ENCODE data around the gene SLC15A1. TPM values are rescaled to one million over a fixed set of nuclear protein-coding genes. Genes with fewer than 3 reads are reported as not detected.

Gene SLC15A1
- polyA plus RNA-seq, 1 donor (not counting 4 experiments of a cell fraction or from before 2014, with no cell fraction given): 0.10 TPM

DNA sequence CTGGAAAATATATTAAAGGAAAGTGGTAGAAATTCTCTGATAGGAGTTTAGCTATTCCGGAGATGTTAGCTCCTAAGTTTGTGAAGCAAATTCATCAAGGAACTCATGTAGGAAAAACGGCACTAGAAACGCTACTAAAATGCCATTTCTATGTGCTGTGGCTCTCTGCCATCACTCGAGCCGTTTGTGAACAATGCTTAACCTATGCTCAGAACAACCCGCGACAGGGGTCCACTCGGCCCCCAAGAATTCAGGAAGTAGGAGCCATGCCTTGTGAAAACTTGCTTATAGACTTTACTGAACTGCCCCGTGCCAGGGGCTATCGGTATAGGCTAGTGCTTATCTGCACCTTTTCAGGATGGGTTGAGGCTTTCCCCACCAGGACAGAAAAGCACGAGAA lies 14.2 kb upstream of the SLC15A1 start:
- dilution Hi-C loops (cut with MboI; ENCODE audit: extremely low pct_ligation_motif_present, low sequenced_read_pairs): no loop called here
- DNase-seq (ENCODE audit: low read depth, low spot score): no peak
- H3K4me1 ChIP-seq (ENCODE audit: control insufficient read depth, extremely low read depth, insufficient read depth, low read length): no peaks in the 10 kb centered on the region
- no peaks in the 10 kb centered on the region for H3K36me3 ChIP-seq (ENCODE audit: control insufficient read depth in 2 of 2, extremely low read depth in 1 of 2, insufficient read depth in 2 of 2, low read length in 2 of 2)
- no peaks in the 10 kb centered on the region for H4K20me1 ChIP-seq (ENCODE audit: control insufficient read depth, extremely low read depth, insufficient read depth, low read length)
- FAIRE-seq: no peak
- no peak for TF ChIP-seq EZH2 (IDR thresholded peaks at IDR 0.05; ENCODE audit: low read length)
- TF ChIP-seq, protein P1, sequence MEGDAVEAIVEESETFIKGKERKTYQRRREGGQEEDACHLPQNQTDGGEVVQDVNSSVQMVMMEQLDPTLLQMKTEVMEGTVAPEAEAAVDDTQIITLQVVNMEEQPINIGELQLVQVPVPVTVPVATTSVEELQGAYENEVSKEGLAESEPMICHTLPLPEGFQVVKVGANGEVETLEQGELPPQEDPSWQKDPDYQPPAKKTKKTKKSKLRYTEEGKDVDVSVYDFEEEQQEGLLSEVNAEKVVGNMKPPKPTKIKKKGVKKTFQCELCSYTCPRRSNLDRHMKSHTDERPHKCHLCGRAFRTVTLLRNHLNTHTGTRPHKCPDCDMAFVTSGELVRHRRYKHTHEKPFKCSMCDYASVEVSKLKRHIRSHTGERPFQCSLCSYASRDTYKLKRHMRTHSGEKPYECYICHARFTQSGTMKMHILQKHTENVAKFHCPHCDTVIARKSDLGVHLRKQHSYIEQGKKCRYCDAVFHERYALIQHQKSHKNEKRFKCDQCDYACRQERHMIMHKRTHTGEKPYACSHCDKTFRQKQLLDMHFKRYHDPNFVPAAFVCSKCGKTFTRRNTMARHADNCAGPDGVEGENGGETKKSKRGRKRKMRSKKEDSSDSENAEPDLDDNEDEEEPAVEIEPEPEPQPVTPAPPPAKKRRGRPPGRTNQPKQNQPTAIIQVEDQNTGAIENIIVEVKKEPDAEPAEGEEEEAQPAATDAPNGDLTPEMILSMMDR (optimal IDR thresholded peaks at IDR 0.05 in 1 of 3, IDR thresholded peaks at IDR 0.05 in 1 of 3, conservative IDR thresholded peaks at IDR 0.05 in 1 of 3; ENCODE audit: extremely low read depth in 1 of 3, insufficient read depth in 2 of 3, low read length in 3 of 3): no peak
- H3K9me1 ChIP-seq (ENCODE audit: control insufficient read depth, extremely low read depth, insufficient read depth, low read length): no peaks in the 10 kb centered on the region
- H3K27me3 ChIP-seq (ENCODE audit: control insufficient read depth, extremely low read depth, insufficient read depth, low read length): no peaks in the 10 kb centered on the region
- H3K79me2 ChIP-seq (ENCODE audit: control insufficient read depth, insufficient read depth, low read length): no peaks in the 10 kb centered on the region
- no peak overlapping the region for H3K27ac ChIP-seq (ENCODE audit: control insufficient read depth, insufficient read depth, low read length)
- H3K9me3 ChIP-seq (ENCODE audit: control insufficient read depth, low read depth, low read length): no peaks in the 10 kb centered on the region
- H2AFZ ChIP-seq (ENCODE audit: control insufficient read depth, low read length): no peak overlapping the region
- no peak overlapping the region for H3K4me2 ChIP-seq (ENCODE audit: control insufficient read depth, extremely low read depth, insufficient read depth, low read depth, low read length)
- no peak overlapping the region for H3K4me3 ChIP-seq (ENCODE audit: control insufficient read depth in 2 of 3, extremely low read depth in 1 of 3, insufficient read depth in 2 of 3, low read depth in 1 of 3, low read length in 3 of 3)
- no peak overlapping the region for H3K9ac ChIP-seq (ENCODE audit: control insufficient read depth, extremely low read depth, insufficient read depth, low read length)

DNA sequence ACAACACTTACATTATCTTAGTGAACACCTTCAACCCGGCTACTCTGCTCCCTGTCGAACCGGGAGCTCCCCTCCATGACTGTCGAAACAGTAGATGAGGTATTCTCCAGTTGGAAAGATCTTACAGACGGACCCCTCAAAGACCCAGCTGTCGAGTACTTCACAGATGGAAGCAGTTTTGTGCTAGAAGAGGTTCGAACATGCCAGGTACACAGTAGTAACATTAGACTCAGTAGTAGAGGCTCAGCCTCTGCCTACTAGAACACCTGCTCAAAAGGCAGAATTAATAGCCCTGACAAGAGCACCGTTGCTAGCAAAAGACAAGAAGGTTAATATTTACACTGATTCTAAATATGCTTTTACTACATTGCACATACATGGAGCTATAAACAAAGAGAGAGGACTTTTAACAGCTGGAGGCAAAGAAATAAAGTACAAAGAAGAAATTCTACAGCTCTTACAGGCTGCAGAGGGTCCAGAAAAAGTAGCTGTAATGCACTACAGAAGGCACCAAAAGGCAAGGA lies 13.6 kb upstream of the SLC15A1 start:
- Histone ChIP-seq H3K4me1 (ENCODE audit: control insufficient read depth, extremely low read depth, insufficient read depth, low read length) (peaks cover 2% of the 10 kb centered on the region), H3K4me3 (ENCODE audit: control insufficient read depth in 2 of 3, extremely low read depth in 1 of 3, insufficient read depth in 2 of 3, low read depth in 1 of 3, low read length in 3 of 3) (no peak overlapping the region), H4K20me1 (ENCODE audit: control insufficient read depth, extremely low read depth, insufficient read depth, low read length) (no peaks in the 10 kb centered on the region), H3K27ac (ENCODE audit: control insufficient read depth, insufficient read depth, low read length) (no peak overlapping the region), H3K27me3 (ENCODE audit: control insufficient read depth, extremely low read depth, insufficient read depth, low read length) (no peaks in the 10 kb centered on the region), H3K4me2 (ENCODE audit: control insufficient read depth, extremely low read depth, insufficient read depth, low read depth, low read length) (no peak overlapping the region), H3K9ac (ENCODE audit: control insufficient read depth, extremely low read depth, insufficient read depth, low read length) (no peak overlapping the region), H3K9me3 (ENCODE audit: control insufficient read depth, low read depth, low read length) (no peaks in the 10 kb centered on the region), H3K79me2 (ENCODE audit: control insufficient read depth, insufficient read depth, low read length) (no peaks in the 10 kb centered on the region), H3K36me3 (ENCODE audit: control insufficient read depth in 2 of 2, extremely low read depth in 1 of 2, insufficient read depth in 2 of 2, low read length in 2 of 2) (no peaks in the 10 kb centered on the region), H3K9me1 (ENCODE audit: control insufficient read depth, extremely low read depth, insufficient read depth, low read length) (no peaks in the 10 kb centered on the region), H2AFZ (ENCODE audit: control insufficient read depth, low read length) (no peak overlapping the region)
- no peak for DNase-seq (ENCODE audit: low read depth, low spot score)
- FAIRE-seq: no peak
- dilution Hi-C loops (cut with MboI; ENCODE audit: extremely low pct_ligation_motif_present, low sequenced_read_pairs): no loop called here
- no peak for TF ChIP-seq EZH2 (IDR thresholded peaks at IDR 0.05; ENCODE audit: low read length)
- TF ChIP-seq, protein P1 (optimal IDR thresholded peaks at IDR 0.05 in 1 of 3, IDR thresholded peaks at IDR 0.05 in 1 of 3, conservative IDR thresholded peaks at IDR 0.05 in 1 of 3; ENCODE audit: extremely low read depth in 1 of 3, insufficient read depth in 2 of 3, low read length in 3 of 3): no peak

Measured in keratinocyte (primary cell).